Mesothelial cell of epicardium (in vitro differentiated cells): ENCODE results near the gene LSM12. TPM values are rescaled to one million over a fixed set of nuclear protein-coding genes. Genes with fewer than 3 reads are reported as not detected.
"Not testable (repeated sequence)": the region's sequence is repeated elsewhere in the genome, so short reads cannot be mapped to it uniquely, and the experiment has no call there.

ENCODE experiments used
- DNase-seq, 2 experiments: peaks; one replicate each; pipeline ENCODE4 v3.0.0; 2021; ENCODE audit warnings: low spot score in 2 of 2; ENCODE audit not compliant: unreplicated experiment in 2 of 2
- H3K27ac Mint-ChIP-seq: 2 replicates; pipeline ENCODE4 v1.8.0; 2021; ENCODE audit warnings: mixed read lengths
- H3K27me3 Mint-ChIP-seq: 2 replicates; pipeline ENCODE4 v1.8.0; 2021; ENCODE audit warnings: low read depth, mixed read lengths
- H3K36me3 Mint-ChIP-seq: 2 replicates; pipeline ENCODE4 v1.8.0; 2021; ENCODE audit warnings: mixed read lengths
- H3K4me1 Mint-ChIP-seq: 2 replicates; pipeline ENCODE4 v1.8.0; 2021; ENCODE audit warnings: mixed read lengths
- H3K4me3 Mint-ChIP-seq: 2 replicates; pipeline ENCODE4 v1.8.0; 2021; ENCODE audit warnings: mild to moderate bottlenecking, moderate library complexity, mixed read lengths
- H3K9me3 Mint-ChIP-seq: 2 replicates; pipeline ENCODE4 v1.8.0; 2021; ENCODE audit warnings: mixed read lengths
- CTCF ChIP-seq: fragments of 200-600 bp; sonication (generic); IDR thresholded peaks from one replicate; pipeline ENCODE4 v1.5.0; 2021; ENCODE audit warnings: antibody characterized with exemption; ENCODE audit not compliant: unreplicated experiment
- total RNA-seq: library from RNA; stranded (reverse); gene quantifications from 3 replicates; pipeline ENCODE4 v1.2.1, GENCODE V29; 2021

LSM12 gene
- total RNA-seq, 1 donor from 2014 or later: 58.0 TPM

- Mint-ChIP-seq H3K9me3 (no peaks in the 10 kb centered on the region), H3K27ac (no peak overlapping the region), H3K4me1 (no peaks in the 10 kb centered on the region), H3K36me3 (peaks cover 14% of the 10 kb centered on the region), H3K27me3 (no peaks in the 10 kb centered on the region), H3K4me3 (no peak overlapping the region)
- TF ChIP-seq CTCF: no peak
- no peak for DNase-seq
These were observed 42.2 kb downstream of the LSM12 start for GRCh38 chr17:44024271-44024663.

GRCh38 chr17:44023545-44024270 is 42.8 kb downstream of the LSM12 start:
- Mint-ChIP-seq H3K36me3 (peaks cover 14% of the 10 kb centered on the region), H3K9me3 (no peaks in the 10 kb centered on the region), H3K4me3 (no peak overlapping the region), H3K27me3 (no peaks in the 10 kb centered on the region), H3K27ac (no peak overlapping the region), H3K4me1 (no peaks in the 10 kb centered on the region)
- TF ChIP-seq CTCF: no peak
- DNase-seq: no peak

- no peak overlapping the region for H3K27ac Mint-ChIP-seq
- H3K36me3 Mint-ChIP-seq: peaks cover 14% of the 10 kb centered on the region
- H3K4me1 Mint-ChIP-seq: no peaks in the 10 kb centered on the region
These were observed 44.2 kb downstream of the LSM12 start for GRCh38 chr17:44022246-44022645.

GRCh38 chr17:44021227-44021626 is 45.2 kb downstream of the LSM12 start:
- H3K36me3 Mint-ChIP-seq: peaks cover 14% of the 10 kb centered on the region
- not testable (repeated sequence) for H3K4me3 Mint-ChIP-seq, H3K4me1 Mint-ChIP-seq, DNase-seq, H3K27me3 Mint-ChIP-seq, H3K27ac Mint-ChIP-seq, H3K9me3 Mint-ChIP-seq

More at GRCh38 chr17:44022246-44022645, 44.2 kb downstream of the LSM12 start:
- Mint-ChIP-seq H3K9me3 (no peaks in the 10 kb centered on the region), H3K4me3 (no peak overlapping the region), H3K27me3 (no peaks in the 10 kb centered on the region)
- no peak for TF ChIP-seq CTCF
- no peak for DNase-seq

- H3K9me3 Mint-ChIP-seq: no peaks in the 10 kb centered on the region
- TF ChIP-seq CTCF: no peak
- no peaks in the 10 kb centered on the region for H3K27me3 Mint-ChIP-seq
- peak within 1 kb of the TSS; percentile 99 for H3K27ac Mint-ChIP-seq
- peaks cover 4% of the 10 kb centered on the region for H3K36me3 Mint-ChIP-seq
- peaks cover 11% of the 10 kb centered on the region for H3K4me1 Mint-ChIP-seq
- peak; percentile 59 to 79 for DNase-seq
- peak within 1 kb of the TSS; percentile 100 for H3K4me3 Mint-ChIP-seq
These were observed 51.9 kb downstream of the LSM12 start, which contains the start of gene TMEM101 for GRCh38 chr17:44014437-44015172. Gene TMEM101 (minus strand): TSS chr17:44014963. CDS start chr17:44014952, 11 bp downstream.

- H3K27me3 Mint-ChIP-seq: no peaks in the 10 kb centered on the region
- no peak for TF ChIP-seq CTCF
- H3K36me3 Mint-ChIP-seq: peaks cover 4% of the 10 kb centered on the region
- peak overlapping the region; percentile 100 for H3K4me3 Mint-ChIP-seq
- no peaks in the 10 kb centered on the region for H3K9me3 Mint-ChIP-seq
- no peak for DNase-seq
- H3K27ac Mint-ChIP-seq: peak overlapping the region; percentile 99
- peaks cover 11% of the 10 kb centered on the region for H3K4me1 Mint-ChIP-seq
These were observed 52.4 kb downstream of the LSM12 start for GRCh38 chr17:44014133-44014436.
